ENCODE measurements around the gene FAM184B.

DNA sequence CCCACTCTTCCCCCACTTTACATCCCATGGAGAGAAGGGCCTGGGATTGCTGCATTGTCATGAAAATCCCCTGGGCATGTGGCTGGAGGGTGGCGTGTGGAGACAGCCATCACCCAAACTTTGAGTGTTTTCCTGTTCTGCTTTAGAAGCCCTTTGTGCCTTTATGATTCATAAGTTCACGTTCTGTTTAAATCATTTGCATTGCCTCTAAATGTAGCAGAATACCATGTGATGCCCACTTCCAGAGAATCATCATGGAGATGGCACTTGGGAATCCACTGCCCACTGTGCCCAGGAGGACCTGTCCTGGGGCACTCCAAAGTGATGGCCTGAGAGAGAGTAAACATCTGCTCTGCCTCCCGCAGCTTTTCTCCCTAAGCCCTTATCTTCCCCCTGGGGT, 114.2 kb downstream of the FAM184B start:
- TF ChIP-seq EZH2 (IDR thresholded peaks at IDR 0.05; ENCODE audit: low read length, unreplicated experiment), result no peak
- no peak for TF ChIP-seq CTCF (conservative IDR thresholded peaks at IDR 0.05; ENCODE audit: low read depth, low read length)
- no peak for TF ChIP-seq EZH2phosphoT487 (IDR thresholded peaks at IDR 0.05; ENCODE audit: borderline replicate concordance, low read length)
